ENCODE measurements around the gene SH3RF3. TPM values are rescaled to one million over a fixed set of nuclear protein-coding genes. Genes with fewer than 3 reads are reported as not detected.
"Not testable (repeated sequence)": the region's sequence is repeated elsewhere in the genome, so short reads cannot be mapped to it uniquely, and the experiment has no call there.

The SH3RF3 gene
- total RNA-seq, 1 experiment from 2014 or later: 1.0 TPM

GRCh38 chr2:109120166-109120565 lies 8.8 kb upstream of the SH3RF3 start (continued):
- TF ChIP-seq SOX15 (CRISPR knock-in tag; IDR thresholded peaks at IDR 0.05) (no peak), PRDM15 (CRISPR knock-in tag; IDR thresholded peaks at IDR 0.05) (no peak), EMX1 (CRISPR knock-in tag; IDR thresholded peaks at IDR 0.05) (no peak), ZNF138 (CRISPR knock-in tag; conservative IDR thresholded peaks at IDR 0.05) (no peak), ZNF423 (CRISPR knock-in tag; IDR thresholded peaks at IDR 0.05) (no peak), TEAD4 (CRISPR knock-in tag; IDR thresholded peaks at IDR 0.05) (no peak), CREB1 (CRISPR knock-in tag; IDR thresholded peaks at IDR 0.05) (no peak), ATF1 (CRISPR knock-in tag; IDR thresholded peaks at IDR 0.05) (no peak)

GRCh38 chr2:109120686-109121085 lies 8.3 kb upstream of the SH3RF3 start:
- H3K4me3 Mint-ChIP-seq; H3K4me1 Mint-ChIP-seq; H3K27ac Mint-ChIP-seq; ATAC-seq; DNase-seq (ENCODE audit: low spot score); CTCF ChIA-PET; POLR2A ChIA-PET: not testable (repeated sequence)
- peaks cover 19% of the 10 kb centered on the region for H3K36me3 Mint-ChIP-seq
- peaks cover 29% of the 10 kb centered on the region for H3K9me3 Mint-ChIP-seq
- H3K27me3 Mint-ChIP-seq (ENCODE audit: low read depth): peaks cover 20% of the 10 kb centered on the region

DNA sequence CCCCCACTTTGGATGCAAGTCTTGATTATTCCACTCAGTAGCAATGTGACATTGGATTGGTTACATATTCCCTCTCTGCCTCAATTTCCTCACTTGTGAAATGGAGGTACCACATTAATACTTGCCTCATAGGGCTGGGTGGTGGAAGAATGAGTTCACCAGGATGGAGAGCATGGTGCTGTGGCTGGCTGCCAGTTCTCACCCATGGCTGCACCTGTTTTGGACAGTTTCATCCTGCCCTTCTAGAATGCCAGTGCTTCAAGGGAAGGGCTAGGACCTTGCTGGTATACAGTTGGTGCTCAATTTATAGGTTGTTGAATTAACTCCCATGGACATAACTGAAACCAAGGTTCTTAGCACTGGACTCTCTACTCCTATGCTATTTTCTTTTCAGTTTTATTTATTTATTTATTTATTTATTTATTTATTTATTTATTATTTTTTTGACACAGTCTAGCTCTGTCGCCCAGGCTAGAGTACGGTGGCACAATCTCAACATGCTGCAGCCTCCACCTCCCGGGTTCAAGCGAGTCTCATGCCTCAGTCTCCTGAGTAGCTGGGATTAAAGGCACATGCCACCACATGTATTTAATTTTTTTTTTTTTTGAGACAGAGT lies 5.3 kb upstream of the SH3RF3 start:
- DNase-seq (ENCODE audit: low spot score) (no peak), ATAC-seq (no peak)
- Mint-ChIP-seq H3K27ac (no peak overlapping the region), H3K36me3 (peaks cover 4% of the 10 kb centered on the region; the same call in 1 of the 2 replicates), H3K9me3 (peaks cover 7% of the 10 kb centered on the region), H3K4me3 (no peak overlapping the region), H3K4me1 (peaks cover 6% of the 10 kb centered on the region), H3K27me3 (ENCODE audit: low read depth) (peaks cover 22% of the 10 kb centered on the region)
- ChIA-PET CTCF (no interaction called here), POLR2A (no interaction called here)
- TF ChIP-seq, protein P1, sequence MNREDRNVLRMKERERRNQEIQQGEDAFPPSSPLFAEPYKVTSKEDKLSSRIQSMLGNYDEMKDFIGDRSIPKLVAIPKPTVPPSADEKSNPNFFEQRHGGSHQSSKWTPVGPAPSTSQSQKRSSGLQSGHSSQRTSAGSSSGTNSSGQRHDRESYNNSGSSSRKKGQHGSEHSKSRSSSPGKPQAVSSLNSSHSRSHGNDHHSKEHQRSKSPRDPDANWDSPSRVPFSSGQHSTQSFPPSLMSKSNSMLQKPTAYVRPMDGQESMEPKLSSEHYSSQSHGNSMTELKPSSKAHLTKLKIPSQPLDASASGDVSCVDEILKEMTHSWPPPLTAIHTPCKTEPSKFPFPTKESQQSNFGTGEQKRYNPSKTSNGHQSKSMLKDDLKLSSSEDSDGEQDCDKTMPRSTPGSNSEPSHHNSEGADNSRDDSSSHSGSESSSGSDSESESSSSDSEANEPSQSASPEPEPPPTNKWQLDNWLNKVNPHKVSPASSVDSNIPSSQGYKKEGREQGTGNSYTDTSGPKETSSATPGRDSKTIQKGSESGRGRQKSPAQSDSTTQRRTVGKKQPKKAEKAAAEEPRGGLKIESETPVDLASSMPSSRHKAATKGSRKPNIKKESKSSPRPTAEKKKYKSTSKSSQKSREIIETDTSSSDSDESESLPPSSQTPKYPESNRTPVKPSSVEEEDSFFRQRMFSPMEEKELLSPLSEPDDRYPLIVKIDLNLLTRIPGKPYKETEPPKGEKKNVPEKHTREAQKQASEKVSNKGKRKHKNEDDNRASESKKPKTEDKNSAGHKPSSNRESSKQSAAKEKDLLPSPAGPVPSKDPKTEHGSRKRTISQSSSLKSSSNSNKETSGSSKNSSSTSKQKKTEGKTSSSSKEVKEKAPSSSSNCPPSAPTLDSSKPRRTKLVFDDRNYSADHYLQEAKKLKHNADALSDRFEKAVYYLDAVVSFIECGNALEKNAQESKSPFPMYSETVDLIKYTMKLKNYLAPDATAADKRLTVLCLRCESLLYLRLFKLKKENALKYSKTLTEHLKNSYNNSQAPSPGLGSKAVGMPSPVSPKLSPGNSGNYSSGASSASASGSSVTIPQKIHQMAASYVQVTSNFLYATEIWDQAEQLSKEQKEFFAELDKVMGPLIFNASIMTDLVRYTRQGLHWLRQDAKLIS (CRISPR knock-in tag; IDR thresholded peaks at IDR 0.05; ENCODE audit: borderline replicate concordance): no peak
- no peak for TF ChIP-seq TEAD1 (CRISPR knock-in tag; IDR thresholded peaks at IDR 0.05)
- TF ChIP-seq, protein P2, sequence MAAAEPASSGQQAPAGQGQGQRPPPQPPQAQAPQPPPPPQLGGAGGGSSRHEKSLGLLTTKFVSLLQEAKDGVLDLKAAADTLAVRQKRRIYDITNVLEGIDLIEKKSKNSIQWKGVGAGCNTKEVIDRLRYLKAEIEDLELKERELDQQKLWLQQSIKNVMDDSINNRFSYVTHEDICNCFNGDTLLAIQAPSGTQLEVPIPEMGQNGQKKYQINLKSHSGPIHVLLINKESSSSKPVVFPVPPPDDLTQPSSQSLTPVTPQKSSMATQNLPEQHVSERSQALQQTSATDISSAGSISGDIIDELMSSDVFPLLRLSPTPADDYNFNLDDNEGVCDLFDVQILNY (CRISPR knock-in tag; IDR thresholded peaks at IDR 0.05): no peak
- TF ChIP-seq IRF2 (CRISPR knock-in tag; IDR thresholded peaks at IDR 0.05; ENCODE audit: borderline replicate concordance, low read depth): no peak
- TF ChIP-seq, protein P3, sequence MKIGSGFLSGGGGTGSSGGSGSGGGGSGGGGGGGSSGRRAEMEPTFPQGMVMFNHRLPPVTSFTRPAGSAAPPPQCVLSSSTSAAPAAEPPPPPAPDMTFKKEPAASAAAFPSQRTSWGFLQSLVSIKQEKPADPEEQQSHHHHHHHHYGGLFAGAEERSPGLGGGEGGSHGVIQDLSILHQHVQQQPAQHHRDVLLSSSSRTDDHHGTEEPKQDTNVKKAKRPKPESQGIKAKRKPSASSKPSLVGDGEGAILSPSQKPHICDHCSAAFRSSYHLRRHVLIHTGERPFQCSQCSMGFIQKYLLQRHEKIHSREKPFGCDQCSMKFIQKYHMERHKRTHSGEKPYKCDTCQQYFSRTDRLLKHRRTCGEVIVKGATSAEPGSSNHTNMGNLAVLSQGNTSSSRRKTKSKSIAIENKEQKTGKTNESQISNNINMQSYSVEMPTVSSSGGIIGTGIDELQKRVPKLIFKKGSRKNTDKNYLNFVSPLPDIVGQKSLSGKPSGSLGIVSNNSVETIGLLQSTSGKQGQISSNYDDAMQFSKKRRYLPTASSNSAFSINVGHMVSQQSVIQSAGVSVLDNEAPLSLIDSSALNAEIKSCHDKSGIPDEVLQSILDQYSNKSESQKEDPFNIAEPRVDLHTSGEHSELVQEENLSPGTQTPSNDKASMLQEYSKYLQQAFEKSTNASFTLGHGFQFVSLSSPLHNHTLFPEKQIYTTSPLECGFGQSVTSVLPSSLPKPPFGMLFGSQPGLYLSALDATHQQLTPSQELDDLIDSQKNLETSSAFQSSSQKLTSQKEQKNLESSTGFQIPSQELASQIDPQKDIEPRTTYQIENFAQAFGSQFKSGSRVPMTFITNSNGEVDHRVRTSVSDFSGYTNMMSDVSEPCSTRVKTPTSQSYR (CRISPR knock-in tag; IDR thresholded peaks at IDR 0.05): no peak
- no peak for TF ChIP-seq ELF4 (CRISPR knock-in tag; IDR thresholded peaks at IDR 0.05; ENCODE audit: low read depth)
- TF ChIP-seq PRDM15 (CRISPR knock-in tag; IDR thresholded peaks at IDR 0.05): no peak
- TF ChIP-seq, protein P4, sequence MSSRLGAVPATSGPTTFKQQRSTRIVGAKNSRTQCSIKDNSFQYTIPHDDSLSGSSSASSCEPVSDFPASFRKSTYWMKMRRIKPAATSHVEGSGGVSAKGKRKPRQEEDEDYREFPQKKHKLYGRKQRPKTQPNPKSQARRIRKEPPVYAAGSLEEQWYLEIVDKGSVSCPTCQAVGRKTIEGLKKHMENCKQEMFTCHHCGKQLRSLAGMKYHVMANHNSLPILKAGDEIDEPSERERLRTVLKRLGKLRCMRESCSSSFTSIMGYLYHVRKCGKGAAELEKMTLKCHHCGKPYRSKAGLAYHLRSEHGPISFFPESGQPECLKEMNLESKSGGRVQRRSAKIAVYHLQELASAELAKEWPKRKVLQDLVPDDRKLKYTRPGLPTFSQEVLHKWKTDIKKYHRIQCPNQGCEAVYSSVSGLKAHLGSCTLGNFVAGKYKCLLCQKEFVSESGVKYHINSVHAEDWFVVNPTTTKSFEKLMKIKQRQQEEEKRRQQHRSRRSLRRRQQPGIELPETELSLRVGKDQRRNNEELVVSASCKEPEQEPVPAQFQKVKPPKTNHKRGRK (CRISPR knock-in tag; IDR thresholded peaks at IDR 0.05; ENCODE audit: borderline replicate concordance): no peak
- no peak for TF ChIP-seq ZNF396 (CRISPR knock-in tag; IDR thresholded peaks at IDR 0.05; ENCODE audit: borderline replicate concordance)

Measured in WTC11 (cell line).